ENCODE data around the gene ANGPTL8.

The ANGPTL8 gene

GRCh38 chr19:11261431-11261970, 22.1 kb downstream of the ANGPTL8 start:
- DNase-seq (ENCODE audit: low spot score): no peak

- DNase-seq (ENCODE audit: low spot score): peak; percentile 86
Observed at GRCh38 chr19:11261971-11262839, 22.8 kb downstream of the ANGPTL8 start, which contains the start of gene DOCK6. TSS of gene DOCK6 (minus strand) at chr19:11262524. CDS start at chr19:11262440, 84 bp downstream.

- DNase-seq (ENCODE audit: low spot score): no peak
Observed at GRCh38 chr19:11263726-11264125, 24.3 kb downstream of the ANGPTL8 start.

GRCh38 chr19:11264452-11265176, 25.2 kb downstream of the ANGPTL8 start:
- DNase-seq (ENCODE audit: low spot score): no peak

- no peak for DNase-seq (ENCODE audit: low spot score)
Observed at GRCh38 chr19:11265177-11265784, 25.9 kb downstream of the ANGPTL8 start.

GRCh38 chr19:11265785-11266236, 26.4 kb downstream of the ANGPTL8 start:
- DNase-seq (ENCODE audit: low spot score): peak; percentile 47

GRCh38 chr19:11267316-11268085, 28.1 kb downstream of the ANGPTL8 start:
- DNase-seq (ENCODE audit: low spot score): no peak

GRCh38 chr19:11268783-11269267, 29.4 kb downstream of the ANGPTL8 start:
- DNase-seq (ENCODE audit: low spot score): peak; percentile 66

GRCh38 chr19:11269408-11269807, 30.0 kb downstream of the ANGPTL8 start:
- DNase-seq (ENCODE audit: low spot score): no peak

- no peak for DNase-seq (ENCODE audit: low spot score)
Observed at GRCh38 chr19:11273296-11273695, 33.9 kb downstream of the ANGPTL8 start.

GRCh38 chr19:11273989-11274388, 34.6 kb downstream of the ANGPTL8 start:
- no peak for DNase-seq (ENCODE audit: low spot score)

- no peak for DNase-seq (ENCODE audit: low spot score)
Observed at GRCh38 chr19:11274533-11275086, 35.2 kb downstream of the ANGPTL8 start.

- no peak for DNase-seq (ENCODE audit: low spot score)
Observed at GRCh38 chr19:11278670-11279069, 39.3 kb downstream of the ANGPTL8 start.

- no peak for DNase-seq (ENCODE audit: low spot score)
Observed at GRCh38 chr19:11279505-11280236, 40.3 kb downstream of the ANGPTL8 start.

GRCh38 chr19:11281356-11282049, 42.1 kb downstream of the ANGPTL8 start:
- DNase-seq (ENCODE audit: low spot score): no peak

- no peak for DNase-seq (ENCODE audit: low spot score)
Observed at GRCh38 chr19:11284515-11284914, 45.1 kb downstream of the ANGPTL8 start.

- no peak for DNase-seq (ENCODE audit: low spot score)
Observed at GRCh38 chr19:11286312-11286974, 47.0 kb downstream of the ANGPTL8 start.

GRCh38 chr19:11288349-11288748, 48.9 kb downstream of the ANGPTL8 start:
- DNase-seq (ENCODE audit: low spot score): peak; percentile 57

GRCh38 chr19:11290256-11290655, 50.8 kb downstream of the ANGPTL8 start:
- no peak for DNase-seq (ENCODE audit: low spot score)

Measured in AG08396 (cell line).